T-helper 2 cell treated with Interferon-gamma antibody and Interleukin-4, amounts not matched to agents 5 μg/mL and 100 μg/mL, for 36 hours (primary cell): ENCODE data around the gene AKR1C4.
"Not testable (repeated sequence)": the region's sequence is repeated elsewhere in the genome, so short reads cannot be mapped to it uniquely, and the experiment has no call there.

Experiments
- DNase-seq: peaks from one replicate; pipeline ENCODE4 v3.0.0; 2021; ENCODE audit warnings: low spot score
- H3K27ac Mint-ChIP-seq: one replicate; pipeline ENCODE4 v1.8.0; 2021; ENCODE audit warnings: mild to moderate bottlenecking, mixed read lengths
- H3K27me3 Mint-ChIP-seq: one replicate; pipeline ENCODE4 v1.8.0; 2021; ENCODE audit warnings: low read depth, mixed read lengths
- H3K36me3 Mint-ChIP-seq: one replicate; pipeline ENCODE4 v1.8.0; 2021; ENCODE audit warnings: low read depth, mixed read lengths
- H3K4me1 Mint-ChIP-seq: one replicate; pipeline ENCODE4 v1.8.0; 2021; ENCODE audit warnings: low read depth, mixed read lengths
- H3K4me3 Mint-ChIP-seq: one replicate; pipeline ENCODE4 v1.8.0; 2022; ENCODE audit warnings: mild to moderate bottlenecking, moderate library complexity, mixed read lengths
- H3K9me3 Mint-ChIP-seq: one replicate; pipeline ENCODE4 v1.8.0; 2021; ENCODE audit warnings: mixed read lengths

The AKR1C4 gene

GRCh38 chr10:5222942-5223341 lies 26.3 kb downstream of the AKR1C4 start:
- DNase-seq, H3K27me3 Mint-ChIP-seq, H3K4me1 Mint-ChIP-seq, H3K27ac Mint-ChIP-seq, H3K9me3 Mint-ChIP-seq, H3K36me3 Mint-ChIP-seq, H3K4me3 Mint-ChIP-seq: not testable (repeated sequence)

- no peak overlapping the region for H3K4me3 Mint-ChIP-seq
- no peaks in the 10 kb centered on the region for H3K27me3 Mint-ChIP-seq
- H3K4me1 Mint-ChIP-seq: no peaks in the 10 kb centered on the region
- H3K36me3 Mint-ChIP-seq: no peaks in the 10 kb centered on the region
- peaks cover 7% of the 10 kb centered on the region for H3K9me3 Mint-ChIP-seq
- DNase-seq: no peak
- H3K27ac Mint-ChIP-seq: no peak overlapping the region
These were observed 32.4 kb downstream of the AKR1C4 start for GRCh38 chr10:5229019-5229418.

GRCh38 chr10:5233324-5233723 lies 36.7 kb downstream of the AKR1C4 start:
- no peak overlapping the region for H3K27ac Mint-ChIP-seq
- H3K4me3 Mint-ChIP-seq: no peak overlapping the region
- H3K9me3 Mint-ChIP-seq: peaks cover 32% of the 10 kb centered on the region
- H3K27me3 Mint-ChIP-seq: no peaks in the 10 kb centered on the region
- no peaks in the 10 kb centered on the region for H3K4me1 Mint-ChIP-seq
- no peak for DNase-seq
- no peaks in the 10 kb centered on the region for H3K36me3 Mint-ChIP-seq

- H3K4me3 Mint-ChIP-seq: no peak overlapping the region
- H3K36me3 Mint-ChIP-seq: no peaks in the 10 kb centered on the region
- DNase-seq: no peak
- no peak overlapping the region for H3K27ac Mint-ChIP-seq
- no peaks in the 10 kb centered on the region for H3K27me3 Mint-ChIP-seq
- peaks cover 33% of the 10 kb centered on the region for H3K9me3 Mint-ChIP-seq
- no peaks in the 10 kb centered on the region for H3K4me1 Mint-ChIP-seq
These were observed 37.6 kb downstream of the AKR1C4 start for GRCh38 chr10:5234106-5234860.

GRCh38 chr10:5237541-5237940 lies 40.9 kb downstream of the AKR1C4 start:
- not testable (repeated sequence) for H3K4me3 Mint-ChIP-seq, H3K36me3 Mint-ChIP-seq, H3K4me1 Mint-ChIP-seq, H3K27ac Mint-ChIP-seq, H3K27me3 Mint-ChIP-seq, DNase-seq
- peaks cover 45% of the 10 kb centered on the region for H3K9me3 Mint-ChIP-seq

- DNase-seq: no peak
- no peaks in the 10 kb centered on the region for H3K36me3 Mint-ChIP-seq
- no peak overlapping the region for H3K4me3 Mint-ChIP-seq
- H3K27ac Mint-ChIP-seq: no peak overlapping the region
- H3K4me1 Mint-ChIP-seq: peaks cover 6% of the 10 kb centered on the region
- peaks cover 24% of the 10 kb centered on the region for H3K9me3 Mint-ChIP-seq
- no peaks in the 10 kb centered on the region for H3K27me3 Mint-ChIP-seq
These were observed 45.9 kb downstream of the AKR1C4 start for GRCh38 chr10:5242585-5242984.

GRCh38 chr10:5243521-5243987 lies 46.9 kb downstream of the AKR1C4 start:
- no peak for DNase-seq
- Mint-ChIP-seq H3K27me3 (no peaks in the 10 kb centered on the region), H3K36me3 (no peaks in the 10 kb centered on the region), H3K4me3 (no peak overlapping the region), H3K27ac (no peak overlapping the region), H3K9me3 (peaks cover 14% of the 10 kb centered on the region), H3K4me1 (peaks cover 6% of the 10 kb centered on the region)

- Mint-ChIP-seq H3K27me3 (no peaks in the 10 kb centered on the region), H3K4me3 (no peak overlapping the region), H3K27ac (no peak overlapping the region), H3K36me3 (no peaks in the 10 kb centered on the region), H3K9me3 (no peaks in the 10 kb centered on the region), H3K4me1 (no peaks in the 10 kb centered on the region)
- DNase-seq: no peak
These were observed 55.8 kb downstream of the AKR1C4 start for GRCh38 chr10:5252177-5253037.

GRCh38 chr10:5254488-5254887 lies 57.9 kb downstream of the AKR1C4 start:
- DNase-seq: no peak
- no peak overlapping the region for H3K4me3 Mint-ChIP-seq
- no peaks in the 10 kb centered on the region for H3K36me3 Mint-ChIP-seq
- no peak overlapping the region for H3K27ac Mint-ChIP-seq
- no peaks in the 10 kb centered on the region for H3K9me3 Mint-ChIP-seq
- no peaks in the 10 kb centered on the region for H3K4me1 Mint-ChIP-seq
- no peaks in the 10 kb centered on the region for H3K27me3 Mint-ChIP-seq

- not testable (repeated sequence) for H3K27me3 Mint-ChIP-seq, H3K4me3 Mint-ChIP-seq, DNase-seq, H3K9me3 Mint-ChIP-seq, H3K36me3 Mint-ChIP-seq, H3K4me1 Mint-ChIP-seq, H3K27ac Mint-ChIP-seq
These were observed 61.1 kb downstream of the AKR1C4 start for GRCh38 chr10:5257768-5258167.

GRCh38 chr10:5259132-5259951 lies 62.7 kb downstream of the AKR1C4 start:
- no peak overlapping the region for H3K4me3 Mint-ChIP-seq
- no peak overlapping the region for H3K27ac Mint-ChIP-seq
- no peaks in the 10 kb centered on the region for H3K4me1 Mint-ChIP-seq
- peaks cover under 1% of the 10 kb centered on the region for H3K9me3 Mint-ChIP-seq
- H3K27me3 Mint-ChIP-seq: no peaks in the 10 kb centered on the region
- no peaks in the 10 kb centered on the region for H3K36me3 Mint-ChIP-seq
- DNase-seq: no peak

- Mint-ChIP-seq H3K4me3 (no peak overlapping the region), H3K36me3 (no peaks in the 10 kb centered on the region), H3K4me1 (no peaks in the 10 kb centered on the region), H3K9me3 (peaks cover 4% of the 10 kb centered on the region), H3K27me3 (no peaks in the 10 kb centered on the region), H3K27ac (no peak overlapping the region)
- no peak for DNase-seq
These were observed 63.4 kb downstream of the AKR1C4 start for GRCh38 chr10:5259952-5260578.

- DNase-seq: no peak
- Mint-ChIP-seq H3K27ac (no peak overlapping the region), H3K9me3 (peaks cover 11% of the 10 kb centered on the region), H3K27me3 (no peaks in the 10 kb centered on the region), H3K4me1 (no peaks in the 10 kb centered on the region), H3K4me3 (no peak overlapping the region), H3K36me3 (no peaks in the 10 kb centered on the region)
These were observed 64.2 kb downstream of the AKR1C4 start for GRCh38 chr10:5260828-5261227.
